HG03139 (cell line): Measurements from ENCODE around the gene DBF4B.

Source experiments
- ATAC-seq: cut with Tn5 transposase; IDR thresholded peaks from one replicate; pipeline ENCODE4 v1.9.1; 2021; ENCODE audit not compliant: unreplicated experiment

DBF4B gene

GRCh38 chr17:44796731-44797130 lies 88.3 kb downstream of the DBF4B start:
- ATAC-seq, result no peak

- ATAC-seq, result no peak
Observed at GRCh38 chr17:44797802-44798201, 89.3 kb downstream of the DBF4B start.

GRCh38 chr17:44798356-44798755 lies 89.9 kb downstream of the DBF4B start:
- ATAC-seq, result no peak
